A172 (cell line): ENCODE results near the gene LRRN3. TPM values are rescaled to one million over a fixed set of nuclear protein-coding genes. Genes with fewer than 3 reads are reported as not detected.
"Not testable (repeated sequence)": the region's sequence is repeated elsewhere in the genome, so short reads cannot be mapped to it uniquely, and the experiment has no call there.

ENCODE experiments used
- DNase-seq: peaks from one replicate; pipeline ENCODE4 v3.0.0-alpha.2; 2015; ENCODE audit warnings: low spot score
- total RNA-seq: library from RNA; depleted of rRNA; stranded (reverse); fragments of >200 nt; shearing (Covaris generic); gene quantifications from 2 replicates; pipeline ENCODE4 v1.2.3, GENCODE V29; 2014; rRNA removed

The LRRN3 gene
- not detected in 2 replicates for total RNA-seq

GRCh38 chr7:111090846-111091245, at the start of gene LRRN3:
TSS of gene LRRN3 (plus strand) at chr7:111091127. CDS start at chr7:111122773, 31,646 bp downstream.
- DNase-seq, result no peak

GRCh38 chr7:111041577-111041976, 49.4 kb upstream of the LRRN3 start:
- DNase-seq, result no peak

DNA sequence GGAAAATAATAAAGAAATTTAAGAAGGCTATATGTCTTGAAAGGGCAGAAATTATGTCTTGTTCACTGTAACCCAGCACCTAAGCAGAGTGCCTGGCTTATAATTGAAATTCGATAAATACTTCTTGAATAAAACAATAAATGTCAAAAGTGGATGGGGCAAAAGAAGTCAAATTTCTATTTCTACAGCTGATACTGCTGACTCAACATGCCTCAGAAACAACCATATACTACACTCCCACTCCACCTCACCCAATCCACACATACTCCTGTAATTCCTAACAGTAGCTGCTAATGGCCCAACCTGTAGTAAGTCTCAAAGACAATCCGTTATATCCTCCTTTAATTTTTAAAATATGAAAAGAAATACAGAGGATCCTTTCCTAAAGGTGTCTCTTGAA, 48.1 kb upstream of the LRRN3 start:
- no peak for DNase-seq

DNA sequence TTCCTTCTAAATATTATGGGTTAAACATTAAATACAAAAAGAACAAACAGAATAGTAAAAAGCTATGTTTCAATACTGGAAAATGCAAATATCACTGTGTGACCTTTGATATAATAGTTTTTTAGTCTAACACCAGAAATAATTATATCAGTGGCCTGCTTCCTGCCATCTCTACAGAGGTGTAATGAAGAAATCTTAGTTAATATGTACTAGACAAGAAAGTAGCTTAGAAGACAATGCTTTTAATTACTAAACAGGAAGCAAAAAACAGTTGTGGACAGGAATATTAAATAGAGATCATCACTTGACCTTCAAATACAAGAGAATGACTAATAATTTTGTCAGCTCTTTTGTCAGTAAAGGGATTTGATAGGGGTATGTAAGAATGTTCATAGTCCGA, 47.4 kb upstream of the LRRN3 start:
- no peak for DNase-seq

DNA sequence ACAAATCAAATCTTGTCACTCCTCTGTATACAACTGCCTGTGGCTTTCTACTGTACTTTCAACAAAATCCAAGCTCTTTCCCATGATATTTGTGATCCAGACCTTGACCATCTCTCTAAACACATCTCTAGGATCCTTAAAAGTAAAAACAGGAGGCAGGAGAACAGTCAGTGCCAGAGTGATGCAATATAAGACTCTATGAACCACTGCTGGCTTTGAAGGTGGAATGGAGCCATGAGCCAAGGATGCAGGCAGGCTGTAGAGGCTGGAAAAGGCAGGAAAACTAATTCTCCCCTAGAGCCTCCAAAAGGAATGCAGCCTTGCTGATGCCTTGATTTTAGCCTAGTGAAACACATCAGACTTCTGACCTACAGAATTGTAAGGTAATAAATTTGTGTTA, 45.5 kb upstream of the LRRN3 start:
- no peak for DNase-seq

DNA sequence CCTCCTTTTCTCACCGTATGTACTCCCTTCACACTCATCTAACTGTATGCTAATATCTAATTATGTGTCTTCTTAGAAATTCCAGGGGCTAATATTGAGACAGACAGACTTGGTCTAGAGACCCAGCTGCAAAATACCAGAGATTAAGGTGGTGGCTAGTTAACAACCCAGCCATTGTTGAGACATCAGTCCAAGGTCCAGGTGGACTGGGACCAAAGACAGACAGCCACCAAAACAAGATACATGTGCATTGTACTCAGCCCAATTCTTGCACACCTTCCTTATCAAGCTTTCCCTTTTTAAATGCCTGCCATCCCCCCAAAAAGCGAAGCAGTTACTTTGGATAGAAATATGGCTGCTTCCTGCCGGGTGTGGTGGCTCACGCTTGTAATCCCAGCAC, 43.3 kb upstream of the LRRN3 start:
- DNase-seq, result no peak

DNA sequence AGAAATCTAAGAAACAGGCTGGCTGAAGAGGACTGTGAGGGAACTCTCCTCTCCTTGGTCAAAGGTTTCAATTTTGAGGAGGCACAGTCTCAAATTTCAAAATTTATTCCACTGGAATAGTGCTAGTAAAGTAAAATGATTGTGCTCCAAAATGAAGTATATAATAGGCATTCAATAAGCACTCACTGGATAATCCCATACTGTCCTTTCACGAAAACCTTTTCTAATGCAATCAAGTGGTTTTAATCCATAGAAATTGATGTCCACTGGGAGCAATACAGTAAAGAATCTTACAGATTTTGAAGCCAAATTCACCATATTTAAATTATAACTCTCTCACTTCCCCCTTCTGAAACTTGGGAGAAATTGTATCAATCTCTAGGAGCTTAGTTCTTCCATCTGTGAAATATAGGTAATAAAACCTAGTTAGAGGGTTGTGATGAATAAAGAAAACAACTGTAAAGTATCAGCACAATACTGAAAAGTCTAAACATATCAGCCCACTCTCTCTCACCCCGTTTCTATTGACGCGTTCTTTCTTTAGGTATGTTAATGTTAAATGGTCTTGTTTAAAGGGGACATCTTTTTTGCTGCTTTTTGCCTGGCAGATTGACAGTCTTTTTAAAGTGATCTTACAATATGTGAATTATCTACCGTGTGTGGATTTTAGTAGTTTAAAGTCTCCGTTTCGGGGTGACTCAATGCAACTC, 40.8 kb upstream of the LRRN3 start:
- DNase-seq, result no peak

DNA sequence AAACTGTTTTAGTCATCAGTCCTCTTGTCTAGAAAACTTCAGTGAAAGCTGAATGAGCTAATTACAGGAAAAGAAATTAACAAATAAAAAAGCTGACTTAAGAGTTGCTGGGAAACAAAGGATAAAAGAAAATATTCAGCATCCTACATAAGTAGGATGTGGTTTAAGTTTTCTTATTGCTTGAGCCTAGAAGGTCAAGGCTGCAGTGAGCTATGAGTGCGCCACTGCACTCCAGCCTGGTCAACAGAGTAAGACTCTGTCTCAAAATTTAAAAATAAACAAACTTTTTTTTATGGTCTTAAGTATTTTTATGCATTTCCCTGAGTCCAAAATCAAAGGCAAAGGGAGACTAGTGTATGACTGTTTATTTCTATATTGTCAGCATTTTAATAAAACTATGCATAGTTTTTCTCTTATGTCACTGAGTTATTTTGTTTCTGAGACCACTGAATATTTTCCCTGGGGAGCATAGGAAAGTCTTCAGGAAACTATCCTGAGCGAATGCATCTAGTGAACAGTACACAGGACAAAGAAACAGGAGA, 40.0 kb upstream of the LRRN3 start:
- DNase-seq, result no peak

DNA sequence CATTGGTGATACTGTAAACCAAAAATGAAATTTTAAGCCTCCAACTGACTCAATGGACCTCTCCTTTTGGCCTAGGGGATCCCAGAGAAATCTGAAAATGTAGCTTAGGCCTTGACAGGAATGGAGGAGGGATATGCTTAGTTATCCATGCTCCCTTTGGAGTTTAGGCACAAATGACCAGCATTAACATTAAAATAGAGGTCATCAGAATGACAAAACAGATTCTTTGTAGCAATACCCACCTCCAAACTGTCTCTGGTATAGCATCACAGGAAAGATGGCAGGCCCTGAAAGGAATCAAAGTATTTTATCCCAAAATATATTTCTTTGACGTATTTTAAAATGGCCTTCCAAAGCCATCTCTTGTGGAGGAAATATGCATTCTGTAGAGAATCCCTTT, 39.1 kb upstream of the LRRN3 start:
- DNase-seq, result no peak

- no peak for DNase-seq
Measured at GRCh38 chr7:111053035-111053434, 37.9 kb upstream of the LRRN3 start.

GRCh38 chr7:111056371-111056770, 34.6 kb upstream of the LRRN3 start:
- no peak for DNase-seq

DNA sequence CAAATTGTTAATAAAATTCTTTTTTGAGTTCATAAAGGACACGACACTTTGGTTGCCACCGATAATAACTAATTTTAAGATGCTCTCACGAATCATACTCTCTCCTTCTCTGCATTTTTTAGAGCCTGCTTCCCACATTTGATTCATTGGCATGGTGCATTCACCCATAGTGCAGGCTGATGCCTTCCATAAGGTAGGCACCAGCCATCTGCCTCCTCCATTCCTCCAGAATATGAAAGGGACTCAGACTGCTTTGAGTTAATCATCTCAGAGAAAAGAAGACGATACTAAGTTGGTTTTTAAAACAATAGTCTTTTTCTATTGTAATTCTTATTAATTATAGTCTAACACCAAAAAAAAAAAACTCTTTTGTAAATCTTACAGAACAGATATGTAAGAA, 33.9 kb upstream of the LRRN3 start:
- no peak for DNase-seq

- no peak for DNase-seq
Measured at GRCh38 chr7:111059833-111060232, 31.1 kb upstream of the LRRN3 start.

GRCh38 chr7:111063166-111063565, 27.8 kb upstream of the LRRN3 start:
- DNase-seq, result no peak

- no peak for DNase-seq
Measured at GRCh38 chr7:111067251-111067650, 23.7 kb upstream of the LRRN3 start.

DNA sequence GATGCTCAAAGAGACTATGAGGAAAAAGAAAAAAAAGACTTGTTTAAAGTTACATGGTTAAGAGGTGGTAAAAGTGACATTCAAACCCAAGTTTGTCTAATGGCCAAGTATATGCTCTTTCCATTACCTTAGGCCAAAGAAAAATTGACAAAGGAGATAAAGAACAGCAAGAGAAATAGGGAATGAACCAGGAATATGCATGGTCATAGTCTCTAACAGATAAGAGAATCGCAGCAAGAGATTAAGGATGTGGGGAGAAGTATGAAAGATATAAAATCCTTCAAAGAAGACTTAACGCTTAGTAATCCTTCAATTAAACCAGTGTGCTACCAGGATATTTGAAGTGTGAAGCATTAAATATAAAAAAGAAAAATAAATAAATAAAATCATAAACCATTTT, 23.2 kb upstream of the LRRN3 start:
- no peak for DNase-seq

GRCh38 chr7:111068618-111069017, 22.3 kb upstream of the LRRN3 start:
- DNase-seq, result no peak

- DNase-seq, result no peak
Measured at GRCh38 chr7:111071556-111071955, 19.4 kb upstream of the LRRN3 start.

- not testable (repeated sequence) for DNase-seq
Measured at GRCh38 chr7:111072658-111073057, 18.3 kb upstream of the LRRN3 start.

DNA sequence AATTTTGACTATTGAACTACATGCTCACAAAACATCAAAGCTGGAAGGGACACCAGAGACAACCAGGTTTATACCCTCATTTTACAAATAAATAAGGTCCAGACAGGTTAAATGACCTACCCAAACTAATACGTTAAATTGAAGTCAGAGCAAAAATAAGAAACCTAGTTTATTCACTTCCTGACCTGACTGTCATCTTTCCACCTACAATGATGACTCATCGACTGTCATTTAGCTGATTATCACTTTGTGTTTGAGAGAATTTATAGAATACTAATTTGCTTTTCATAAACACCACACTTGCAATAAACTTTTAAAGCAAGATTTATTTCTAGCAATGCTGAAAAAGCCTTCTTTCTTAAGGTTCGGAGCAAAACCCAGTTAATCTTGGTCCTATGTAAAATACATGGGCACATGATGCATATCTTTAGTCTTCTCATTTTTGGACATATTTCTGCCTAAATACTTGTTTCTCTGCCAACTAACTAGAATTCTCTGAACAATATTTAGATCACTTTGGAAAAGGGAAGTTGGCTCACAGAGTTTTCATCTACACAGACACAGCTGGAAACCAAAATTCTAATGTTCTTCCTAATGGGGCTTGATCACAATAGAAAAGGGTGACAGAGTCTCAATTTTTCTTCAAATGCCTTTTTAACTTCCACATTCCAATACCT, 16.7 kb upstream of the LRRN3 start:
- DNase-seq, result no peak

DNA sequence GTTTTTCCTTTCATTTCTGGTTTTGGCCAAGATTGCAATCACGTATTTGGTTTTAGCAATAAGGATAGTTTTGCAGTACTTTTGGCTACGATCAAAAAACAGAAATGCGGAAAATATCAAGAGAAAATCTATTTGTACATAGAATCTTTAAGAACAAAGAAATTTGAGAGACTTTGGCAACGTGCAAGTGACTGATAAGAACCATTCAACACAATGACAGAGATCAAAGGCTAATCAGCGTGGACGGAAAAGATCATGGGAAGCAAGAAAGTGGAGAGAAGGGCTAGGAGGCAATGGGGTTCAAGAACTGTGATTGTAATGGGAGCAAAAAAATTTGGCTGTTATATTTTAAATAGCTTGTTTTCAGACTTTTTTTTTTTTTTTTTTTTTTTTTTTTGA, 16.2 kb upstream of the LRRN3 start:
- DNase-seq, result no peak

GRCh38 chr7:111075498-111075897, 15.4 kb upstream of the LRRN3 start:
- DNase-seq, result no peak

GRCh38 chr7:111076205-111076604, 14.7 kb upstream of the LRRN3 start:
- peak; percentile 27 for DNase-seq
